GM12864 (cell line): Measurements from ENCODE around the gene LRRC14B.
"Not testable (repeated sequence)": the region's sequence is repeated elsewhere in the genome, so short reads cannot be mapped to it uniquely, and the experiment has no call there.

ENCODE experiments used
- DNase-seq: peaks from one replicate; pipeline ENCODE4 v3.0.0-alpha.2; 2011; ENCODE audit warnings: low read depth
- H3K4me3 ChIP-seq: 2 replicates; pipeline ENCODE4 v1.5.1; 2011; ENCODE audit warnings: mild to moderate bottlenecking, low read depth, low read length, control low read depth
- CTCF ChIP-seq: IDR thresholded peaks from 2 replicates; pipeline ENCODE4 v1.5.1; 2011; ENCODE audit warnings: low read depth, mild to moderate bottlenecking, moderate library complexity, low read length, control low read depth, inconsistent platforms; ENCODE audit errors: missing control alignments

LRRC14B gene

GRCh38 chr5:192970-193831, 1.9 kb downstream of the LRRC14B start:
- H3K4me3 ChIP-seq = no peak overlapping the region
- no peak for DNase-seq
- TF ChIP-seq CTCF = no peak

- H3K4me3 ChIP-seq = no peak overlapping the region
- TF ChIP-seq CTCF = no peak
- DNase-seq = no peak
These were observed 2.8 kb downstream of the LRRC14B start for GRCh38 chr5:194102-194501.

GRCh38 chr5:194603-195209, 3.4 kb downstream of the LRRC14B start:
- no peak for TF ChIP-seq CTCF
- no peak overlapping the region for H3K4me3 ChIP-seq

GRCh38 chr5:195401-196160, 4.3 kb downstream of the LRRC14B start:
- TF ChIP-seq CTCF = no peak
- no peak overlapping the region for H3K4me3 ChIP-seq
- no peak for DNase-seq

More at GRCh38 chr5:194603-195209, 3.4 kb downstream of the LRRC14B start:
- DNase-seq = no peak

GRCh38 chr5:196350-196749, 5.1 kb downstream of the LRRC14B start:
- no peak overlapping the region for H3K4me3 ChIP-seq
- no peak for DNase-seq
- TF ChIP-seq CTCF = no peak

- H3K4me3 ChIP-seq, DNase-seq: not testable (repeated sequence)
These were observed 5.7 kb downstream of the LRRC14B start for GRCh38 chr5:197031-197430.

GRCh38 chr5:197892-198489, 6.7 kb downstream of the LRRC14B start:
- no peak overlapping the region for H3K4me3 ChIP-seq
- no peak for DNase-seq
- TF ChIP-seq CTCF = no peak
